HepG2 (cell line): ENCODE measurements around the gene CDH23. TPM values are rescaled to one million over a fixed set of nuclear protein-coding genes. Genes with fewer than 3 reads are reported as not detected.

Source experiments
- ATAC-seq: fragments of 200-7000 bp; cut with Tn5 transposase; 3 replicates; pipeline ENCODE4 v1.9.1; 2020; ENCODE audit warnings: mild to moderate bottlenecking, moderate library complexity
- BruUV-seq: library from RNA; stranded (reverse); fragments of 400-500 nt; replicated peaks from 2 replicates; lab custom pipeline; 2021; lab: Mats Ljungman, UMichigan
- CTCF ChIA-PET: fragments of 300-600 bp; formaldehyde crosslinking; extraction: SDS; loops from one replicate; lab custom pipeline; 2021; ENCODE audit warnings: low total read pairs, inconsistent platforms, low intra/inter-chr PET ratio; lab: Yijun Ruan, JAX
- POLR2A ChIA-PET: fragments of 350-600 bp; sonication (Branson Sonifier 250); formaldehyde crosslinking; loops from one replicate; lab custom pipeline; 2020; ENCODE audit warnings: antibody characterized with exemption, inconsistent platforms; lab: Yijun Ruan, JAX
- DNase-seq: peaks from one replicate; pipeline ENCODE4 v3.0.0-alpha.2; 2015; ENCODE audit warnings: low spot score
- FAIRE-seq: peaks from 3 replicates; lab custom pipeline; 2011; peaks lifted over from hg19 to GRCh38; lab: Jason Lieb, UNC
- H2AFZ ChIP-seq: one replicate; pipeline ENCODE4 v1.6.1; 2011; ENCODE audit warnings: low read length, inconsistent platforms
- H3K27ac ChIP-seq: fragments of 300-600 bp; 3 replicates; pipeline ENCODE4 v1.8.0; 2011; ENCODE audit warnings: mixed run types, mild to moderate bottlenecking, mixed read lengths, low read length, inconsistent platforms; ENCODE audit not compliant: insufficient read depth; ENCODE audit errors: extremely low read length
- H3K27me3 ChIP-seq, 2 experiments: fragments of 200-600 bp in 1 of 2; 2 replicates in 1 of 2; 3 replicates in 1 of 2; pipeline versions ENCODE4 v1.6.0 to v1.8.0; 2011; ENCODE audit warnings: low read length in 2 of 2, mild to moderate bottlenecking in 2 of 2, moderate library complexity in 2 of 2, inconsistent platforms in 1 of 2; ENCODE audit not compliant: insufficient read depth in 2 of 2, control insufficient read depth in 1 of 2
- H3K36me3 ChIP-seq, 2 experiments: fragments of 200-600 bp in 1 of 2; replicated peaks in 1 of 2; 2 replicates in 1 of 2; 3 replicates in 1 of 2; pipeline versions ENCODE4 v1.5.1 to v1.8.0; 2011; ENCODE audit warnings: low read length in 2 of 2, inconsistent platforms in 1 of 2; ENCODE audit not compliant: insufficient read depth in 2 of 2, control insufficient read depth in 1 of 2
- H3K4me1 ChIP-seq: 2 replicates; pipeline ENCODE4 v1.5.1; 2012; ENCODE audit warnings: low read length, inconsistent platforms; ENCODE audit not compliant: insufficient read depth
- H3K4me2 ChIP-seq: 2 replicates; pipeline ENCODE4 v1.6.0; 2011; ENCODE audit warnings: low read depth, low read length, inconsistent platforms
- H3K4me3 ChIP-seq, 3 experiments: fragments of 200-600 bp in 1 of 3; sonication (generic), shearing (Covaris generic) in 1 of 3; replicated peaks in 1 of 3; 2 replicates each; pipeline ENCODE4 v1.5.1; 2011 to 2016; ENCODE audit warnings: low read length in 3 of 3, inconsistent platforms in 2 of 3, low read depth in 2 of 3, mild to moderate bottlenecking in 2 of 3, control low read depth in 1 of 3, mixed read lengths in 1 of 3; ENCODE audit not compliant: insufficient read depth in 1 of 3
- H3K79me2 ChIP-seq: one replicate; pipeline ENCODE4 v1.6.1; 2011; ENCODE audit warnings: low read length, inconsistent platforms; ENCODE audit not compliant: insufficient read depth
- H3K9ac ChIP-seq: 2 replicates; pipeline ENCODE4 v1.6.0; 2011; ENCODE audit warnings: mild to moderate bottlenecking, low read depth, low read length, inconsistent platforms; ENCODE audit not compliant: insufficient read depth
- H3K9me3 ChIP-seq: 2 replicates; pipeline ENCODE4 v1.5.1; 2012; ENCODE audit warnings: mild to moderate bottlenecking, low read length
- H4K20me1 ChIP-seq: 2 replicates; pipeline ENCODE4 v1.6.0; 2011; ENCODE audit warnings: inconsistent platforms, mild to moderate bottlenecking, low read length, moderate library complexity; ENCODE audit not compliant: insufficient read depth
- ADNP ChIP-seq: sonication (generic); formaldehyde crosslinking; IDR thresholded peaks from 2 replicates; pipeline ENCODE4 v1.4.0; 2020; ENCODE audit warnings: missing genetic modification reagents
- KLF15 ChIP-seq: sonication (generic); formaldehyde crosslinking; IDR thresholded peaks from 2 replicates; pipeline ENCODE4 v1.8.1; 2023; ENCODE audit warnings: borderline replicate concordance, mild to moderate bottlenecking, inconsistent platforms, missing genetic modification reagents, mixed read lengths
- PHF5A ChIP-seq: IDR thresholded peaks from one replicate; pipeline ENCODE4 v1.6.1; 2018; ENCODE audit warnings: low read depth, missing genetic modification reagents; ENCODE audit not compliant: unreplicated experiment
- ZMYM2 ChIP-seq: sonication (generic); formaldehyde crosslinking; IDR thresholded peaks from 2 replicates; pipeline ENCODE4 v1.8.0; 2022; ENCODE audit warnings: mild to moderate bottlenecking, missing genetic modification reagents
- ZNF878 ChIP-seq: sonication (generic); formaldehyde crosslinking; IDR thresholded peaks from 2 replicates; pipeline ENCODE4 v1.8.1; 2023; ENCODE audit warnings: mild to moderate bottlenecking, missing genetic modification reagents, moderate library complexity
- WGBS: methylation state at CpG from one replicate; pipeline ENCODE4 v1.1.6; 2017; ENCODE audit warnings: low lambda C conversion rate; 5-methylcytosine and 5-hydroxymethylcytosine counted together
- in situ Hi-C: cut with HindIII; loops from 2 replicates; pipeline ENCODE4 v1.10.0; 2017; ENCODE audit warnings: low pct_unique_long_range_greater_than_20kb; ENCODE audit not compliant: extremely low pct_ligation_motif_present
- intact Hi-C: fragments of 100-400 bp; cut with micrococcal nuclease; formaldehyde crosslinking; loops from one replicate; pipeline ENCODE4 v1.10.0; 2022; ENCODE audit not compliant: unreplicated experiment
- polyA plus RNA-seq, 8 experiments: library from polyadenylated mRNA; depleted of rRNA in 3 of 8; stranded (reverse) in 7 of 8; unstranded in 1 of 8; fragments of >200 nt; fragmentation: Illumina TruSeq in 4 of 8; extraction: Trizol in 4 of 8; gene quantifications; 2 replicates each; pipeline versions ENCODE4 v1.2.1 to v1.2.3, GENCODE V29; 2011 to 2016; ENCODE audit warnings: low read depth in 4 of 8, missing spikeins in 1 of 8, mixed read lengths in 1 of 8; ENCODE audit not compliant: insufficient read depth in 1 of 8
- total RNA-seq, 5 experiments: library from RNA; depleted of rRNA; stranded (reverse); fragments of >200 nt; fragmentation: Illumina TruSeq; extraction: Trizol; gene quantifications; 2 replicates each; pipeline ENCODE4 v1.2.3, GENCODE V29; 2016; ENCODE audit warnings: low read depth in 1 of 5
- TF ChIP-seq, protein P1 (sequence below): sonication (generic); formaldehyde crosslinking; conservative IDR thresholded peaks from 2 replicates; pipeline ENCODE4 v1.4.0; 2020; ENCODE audit warnings: missing genetic modification reagents
- TF ChIP-seq, protein P2 (sequence below): sonication (generic); formaldehyde crosslinking; IDR thresholded peaks from 2 replicates; pipeline ENCODE4 v1.5.0; 2020; ENCODE audit warnings: missing genetic modification reagents
- TF ChIP-seq, protein P3 (sequence below): sonication (generic); formaldehyde crosslinking; IDR thresholded peaks from 2 replicates; pipeline ENCODE4 v1.5.0; 2020; ENCODE audit warnings: missing genetic modification reagents

The CDH23 gene
- total and polyA plus RNA-seq, 2 of the 13 experiments (the other 11 are each of a cell fraction or from before 2014, with no cell fraction given): 0.13 TPM; not detected in 1

DNA sequence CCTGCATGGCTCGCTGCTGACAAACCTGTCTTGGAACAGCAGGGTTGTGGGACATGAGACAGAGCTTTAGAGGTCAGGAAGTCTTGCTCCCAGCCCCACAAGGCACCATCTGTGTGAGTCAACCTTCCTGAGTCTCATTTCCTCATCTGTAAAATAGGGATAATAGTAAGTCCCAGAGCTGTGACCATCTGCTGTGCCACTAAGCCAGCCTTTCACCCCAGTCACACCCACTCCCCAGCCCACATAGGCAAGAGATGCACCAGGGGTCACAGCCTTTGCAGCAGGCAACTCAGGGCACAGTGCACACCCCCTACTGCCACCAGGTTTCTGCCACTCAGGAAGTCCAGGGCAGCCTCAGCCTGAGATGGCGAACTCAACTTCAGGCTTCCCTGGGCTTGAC is 29.4 kb upstream of the CDH23 start:
- no peaks in the 10 kb centered on the region for H3K79me2 ChIP-seq
- no peak for DNase-seq
- peaks cover 7 to 8% of the 10 kb centered on the region in 2 experiments; a peak in 3 of 5 replicates for H3K36me3 ChIP-seq
- no peak overlapping the region for H3K27ac ChIP-seq
- no TSS peak for BruUV-seq
- H4K20me1 ChIP-seq: no peaks in the 10 kb centered on the region
- no peaks in the 10 kb centered on the region for H3K27me3 ChIP-seq
- H2AFZ ChIP-seq: no peak overlapping the region
- H3K9me3 ChIP-seq: no peaks in the 10 kb centered on the region
- in situ Hi-C loops (no loop called here), intact Hi-C loops (no loop called here)
- CTCF ChIA-PET: no interaction called here
- FAIRE-seq: no peak
- H3K4me1 ChIP-seq: peaks cover 19% of the 10 kb centered on the region
- POLR2A ChIA-PET: no interaction called here
- no peak overlapping the region for H3K9ac ChIP-seq
- H3K4me3 ChIP-seq: no peak overlapping the region
- ATAC-seq: no peak
- H3K4me2 ChIP-seq: no peak overlapping the region
- TF ChIP-seq ZNF878 (no peak), KLF15 (CRISPR knock-in tag) (no peak), ADNP (no peak), PHF5A (CRISPR knock-in tag) (no peak), ZMYM2 (CRISPR knock-in tag) (no peak)
- TF ChIP-seq, protein P1, sequence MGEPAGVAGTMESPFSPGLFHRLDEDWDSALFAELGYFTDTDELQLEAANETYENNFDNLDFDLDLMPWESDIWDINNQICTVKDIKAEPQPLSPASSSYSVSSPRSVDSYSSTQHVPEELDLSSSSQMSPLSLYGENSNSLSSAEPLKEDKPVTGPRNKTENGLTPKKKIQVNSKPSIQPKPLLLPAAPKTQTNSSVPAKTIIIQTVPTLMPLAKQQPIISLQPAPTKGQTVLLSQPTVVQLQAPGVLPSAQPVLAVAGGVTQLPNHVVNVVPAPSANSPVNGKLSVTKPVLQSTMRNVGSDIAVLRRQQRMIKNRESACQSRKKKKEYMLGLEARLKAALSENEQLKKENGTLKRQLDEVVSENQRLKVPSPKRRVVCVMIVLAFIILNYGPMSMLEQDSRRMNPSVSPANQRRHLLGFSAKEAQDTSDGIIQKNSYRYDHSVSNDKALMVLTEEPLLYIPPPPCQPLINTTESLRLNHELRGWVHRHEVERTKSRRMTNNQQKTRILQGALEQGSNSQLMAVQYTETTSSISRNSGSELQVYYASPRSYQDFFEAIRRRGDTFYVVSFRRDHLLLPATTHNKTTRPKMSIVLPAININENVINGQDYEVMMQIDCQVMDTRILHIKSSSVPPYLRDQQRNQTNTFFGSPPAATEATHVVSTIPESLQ (CRISPR knock-in tag): no peak
- TF ChIP-seq, protein P2, sequence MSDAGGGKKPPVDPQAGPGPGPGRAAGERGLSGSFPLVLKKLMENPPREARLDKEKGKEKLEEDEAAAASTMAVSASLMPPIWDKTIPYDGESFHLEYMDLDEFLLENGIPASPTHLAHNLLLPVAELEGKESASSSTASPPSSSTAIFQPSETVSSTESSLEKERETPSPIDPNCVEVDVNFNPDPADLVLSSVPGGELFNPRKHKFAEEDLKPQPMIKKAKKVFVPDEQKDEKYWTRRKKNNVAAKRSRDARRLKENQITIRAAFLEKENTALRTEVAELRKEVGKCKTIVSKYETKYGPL (CRISPR knock-in tag): no peak
- TF ChIP-seq, protein P3, sequence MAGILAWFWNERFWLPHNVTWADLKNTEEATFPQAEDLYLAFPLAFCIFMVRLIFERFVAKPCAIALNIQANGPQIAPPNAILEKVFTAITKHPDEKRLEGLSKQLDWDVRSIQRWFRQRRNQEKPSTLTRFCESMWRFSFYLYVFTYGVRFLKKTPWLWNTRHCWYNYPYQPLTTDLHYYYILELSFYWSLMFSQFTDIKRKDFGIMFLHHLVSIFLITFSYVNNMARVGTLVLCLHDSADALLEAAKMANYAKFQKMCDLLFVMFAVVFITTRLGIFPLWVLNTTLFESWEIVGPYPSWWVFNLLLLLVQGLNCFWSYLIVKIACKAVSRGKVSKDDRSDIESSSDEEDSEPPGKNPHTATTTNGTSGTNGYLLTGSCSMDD (CRISPR knock-in tag): no peak
- WGBS: 100% methylated on average over 1 of the region's 2 CpGs
